ENCODE data around the gene PCYT2.

PCYT2 gene

DNA sequence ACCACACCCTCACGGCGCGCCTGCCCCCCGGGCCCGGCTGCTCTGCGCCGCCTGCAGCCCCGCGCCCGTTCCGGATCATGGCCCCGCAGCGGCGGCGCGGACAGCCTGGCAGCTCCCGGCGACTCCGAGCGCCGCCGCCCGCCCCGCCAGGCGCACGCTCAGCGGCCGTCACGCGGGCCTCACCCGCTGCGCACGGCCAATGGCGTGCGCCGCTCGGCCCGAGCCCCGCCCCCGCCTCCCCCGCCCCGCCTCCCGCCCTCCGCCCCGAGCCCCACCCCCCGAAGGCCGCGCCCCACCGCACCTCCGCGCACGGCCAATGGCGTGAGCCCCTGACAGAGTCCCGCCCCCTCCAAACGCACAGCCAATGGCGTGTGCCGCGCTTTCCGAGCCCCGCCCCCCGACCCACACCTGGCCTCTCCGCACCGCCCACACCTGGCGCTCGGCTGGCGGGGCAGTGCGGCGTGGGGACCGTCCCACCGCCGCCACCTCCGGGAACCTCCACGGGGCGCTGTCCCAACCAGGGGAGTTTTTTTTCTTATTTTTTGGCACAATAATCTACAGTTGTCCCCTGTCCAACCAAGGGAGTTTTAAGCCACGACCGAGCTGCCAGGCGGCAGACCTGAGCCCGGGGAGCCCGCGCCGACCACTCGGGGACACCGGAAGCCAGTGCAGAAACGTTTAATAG is at the start of gene PCYT2:
TSS of gene PCYT2 (minus strand) at position 123 of the 685 bp plus-strand sequence. CDS start at position 79, 44 bp downstream.
- TF ChIP-seq, protein P1, sequence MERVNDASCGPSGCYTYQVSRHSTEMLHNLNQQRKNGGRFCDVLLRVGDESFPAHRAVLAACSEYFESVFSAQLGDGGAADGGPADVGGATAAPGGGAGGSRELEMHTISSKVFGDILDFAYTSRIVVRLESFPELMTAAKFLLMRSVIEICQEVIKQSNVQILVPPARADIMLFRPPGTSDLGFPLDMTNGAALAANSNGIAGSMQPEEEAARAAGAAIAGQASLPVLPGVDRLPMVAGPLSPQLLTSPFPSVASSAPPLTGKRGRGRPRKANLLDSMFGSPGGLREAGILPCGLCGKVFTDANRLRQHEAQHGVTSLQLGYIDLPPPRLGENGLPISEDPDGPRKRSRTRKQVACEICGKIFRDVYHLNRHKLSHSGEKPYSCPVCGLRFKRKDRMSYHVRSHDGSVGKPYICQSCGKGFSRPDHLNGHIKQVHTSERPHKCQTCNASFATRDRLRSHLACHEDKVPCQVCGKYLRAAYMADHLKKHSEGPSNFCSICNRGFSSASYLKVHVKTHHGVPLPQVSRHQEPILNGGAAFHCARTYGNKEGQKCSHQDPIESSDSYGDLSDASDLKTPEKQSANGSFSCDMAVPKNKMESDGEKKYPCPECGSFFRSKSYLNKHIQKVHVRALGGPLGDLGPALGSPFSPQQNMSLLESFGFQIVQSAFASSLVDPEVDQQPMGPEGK (CRISPR knock-in tag; IDR thresholded peaks at IDR 0.05; ENCODE audit: borderline replicate concordance) = no peak
- TF ChIP-seq BACH2 (CRISPR knock-in tag; IDR thresholded peaks at IDR 0.05; ENCODE audit: borderline replicate concordance) = no peak
- no peak for TF ChIP-seq ISL1 (CRISPR knock-in tag; IDR thresholded peaks at IDR 0.05)
- TF ChIP-seq, protein P2, sequence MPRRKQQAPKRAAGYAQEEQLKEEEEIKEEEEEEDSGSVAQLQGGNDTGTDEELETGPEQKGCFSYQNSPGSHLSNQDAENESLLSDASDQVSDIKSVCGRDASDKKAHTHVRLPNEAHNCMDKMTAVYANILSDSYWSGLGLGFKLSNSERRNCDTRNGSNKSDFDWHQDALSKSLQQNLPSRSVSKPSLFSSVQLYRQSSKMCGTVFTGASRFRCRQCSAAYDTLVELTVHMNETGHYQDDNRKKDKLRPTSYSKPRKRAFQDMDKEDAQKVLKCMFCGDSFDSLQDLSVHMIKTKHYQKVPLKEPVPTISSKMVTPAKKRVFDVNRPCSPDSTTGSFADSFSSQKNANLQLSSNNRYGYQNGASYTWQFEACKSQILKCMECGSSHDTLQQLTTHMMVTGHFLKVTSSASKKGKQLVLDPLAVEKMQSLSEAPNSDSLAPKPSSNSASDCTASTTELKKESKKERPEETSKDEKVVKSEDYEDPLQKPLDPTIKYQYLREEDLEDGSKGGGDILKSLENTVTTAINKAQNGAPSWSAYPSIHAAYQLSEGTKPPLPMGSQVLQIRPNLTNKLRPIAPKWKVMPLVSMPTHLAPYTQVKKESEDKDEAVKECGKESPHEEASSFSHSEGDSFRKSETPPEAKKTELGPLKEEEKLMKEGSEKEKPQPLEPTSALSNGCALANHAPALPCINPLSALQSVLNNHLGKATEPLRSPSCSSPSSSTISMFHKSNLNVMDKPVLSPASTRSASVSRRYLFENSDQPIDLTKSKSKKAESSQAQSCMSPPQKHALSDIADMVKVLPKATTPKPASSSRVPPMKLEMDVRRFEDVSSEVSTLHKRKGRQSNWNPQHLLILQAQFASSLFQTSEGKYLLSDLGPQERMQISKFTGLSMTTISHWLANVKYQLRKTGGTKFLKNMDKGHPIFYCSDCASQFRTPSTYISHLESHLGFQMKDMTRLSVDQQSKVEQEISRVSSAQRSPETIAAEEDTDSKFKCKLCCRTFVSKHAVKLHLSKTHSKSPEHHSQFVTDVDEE (CRISPR knock-in tag; IDR thresholded peaks at IDR 0.05) = no peak
- TF ChIP-seq ZC3H10 (CRISPR knock-in tag; IDR thresholded peaks at IDR 0.05) = no peak
- no peak for TF ChIP-seq ZFP3 (CRISPR knock-in tag; IDR thresholded peaks at IDR 0.05)
- TF ChIP-seq, protein P3, sequence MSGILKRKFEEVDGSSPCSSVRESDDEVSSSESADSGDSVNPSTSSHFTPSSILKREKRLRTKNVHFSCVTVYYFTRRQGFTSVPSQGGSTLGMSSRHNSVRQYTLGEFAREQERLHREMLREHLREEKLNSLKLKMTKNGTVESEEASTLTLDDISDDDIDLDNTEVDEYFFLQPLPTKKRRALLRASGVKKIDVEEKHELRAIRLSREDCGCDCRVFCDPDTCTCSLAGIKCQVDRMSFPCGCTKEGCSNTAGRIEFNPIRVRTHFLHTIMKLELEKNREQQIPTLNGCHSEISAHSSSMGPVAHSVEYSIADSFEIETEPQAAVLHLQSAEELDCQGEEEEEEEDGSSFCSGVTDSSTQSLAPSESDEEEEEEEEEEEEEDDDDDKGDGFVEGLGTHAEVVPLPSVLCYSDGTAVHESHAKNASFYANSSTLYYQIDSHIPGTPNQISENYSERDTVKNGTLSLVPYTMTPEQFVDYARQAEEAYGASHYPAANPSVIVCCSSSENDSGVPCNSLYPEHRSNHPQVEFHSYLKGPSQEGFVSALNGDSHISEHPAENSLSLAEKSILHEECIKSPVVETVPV (CRISPR knock-in tag; IDR thresholded peaks at IDR 0.05) = no peak
- no peak for TF ChIP-seq ZNF565 (CRISPR knock-in tag; conservative IDR thresholded peaks at IDR 0.05; ENCODE audit: low read depth)
- no peak for TF ChIP-seq ARNTL (CRISPR knock-in tag; IDR thresholded peaks at IDR 0.05; ENCODE audit: borderline replicate concordance, low read depth)
- TF ChIP-seq, protein P4, sequence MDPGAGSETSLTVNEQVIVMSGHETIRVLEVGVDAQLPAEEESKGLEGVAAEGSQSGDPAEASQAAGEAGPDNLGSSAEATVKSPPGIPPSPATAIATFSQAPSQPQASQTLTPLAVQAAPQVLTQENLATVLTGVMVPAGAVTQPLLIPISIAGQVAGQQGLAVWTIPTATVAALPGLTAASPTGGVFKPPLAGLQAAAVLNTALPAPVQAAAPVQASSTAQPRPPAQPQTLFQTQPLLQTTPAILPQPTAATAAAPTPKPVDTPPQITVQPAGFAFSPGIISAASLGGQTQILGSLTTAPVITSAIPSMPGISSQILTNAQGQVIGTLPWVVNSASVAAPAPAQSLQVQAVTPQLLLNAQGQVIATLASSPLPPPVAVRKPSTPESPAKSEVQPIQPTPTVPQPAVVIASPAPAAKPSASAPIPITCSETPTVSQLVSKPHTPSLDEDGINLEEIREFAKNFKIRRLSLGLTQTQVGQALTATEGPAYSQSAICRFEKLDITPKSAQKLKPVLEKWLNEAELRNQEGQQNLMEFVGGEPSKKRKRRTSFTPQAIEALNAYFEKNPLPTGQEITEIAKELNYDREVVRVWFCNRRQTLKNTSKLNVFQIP (CRISPR knock-in tag; IDR thresholded peaks at IDR 0.05; ENCODE audit: borderline replicate concordance, low read depth) = no peak
- TF ChIP-seq ZNF70 (CRISPR knock-in tag; IDR thresholded peaks at IDR 0.05) = no peak
- TF ChIP-seq, protein P5, sequence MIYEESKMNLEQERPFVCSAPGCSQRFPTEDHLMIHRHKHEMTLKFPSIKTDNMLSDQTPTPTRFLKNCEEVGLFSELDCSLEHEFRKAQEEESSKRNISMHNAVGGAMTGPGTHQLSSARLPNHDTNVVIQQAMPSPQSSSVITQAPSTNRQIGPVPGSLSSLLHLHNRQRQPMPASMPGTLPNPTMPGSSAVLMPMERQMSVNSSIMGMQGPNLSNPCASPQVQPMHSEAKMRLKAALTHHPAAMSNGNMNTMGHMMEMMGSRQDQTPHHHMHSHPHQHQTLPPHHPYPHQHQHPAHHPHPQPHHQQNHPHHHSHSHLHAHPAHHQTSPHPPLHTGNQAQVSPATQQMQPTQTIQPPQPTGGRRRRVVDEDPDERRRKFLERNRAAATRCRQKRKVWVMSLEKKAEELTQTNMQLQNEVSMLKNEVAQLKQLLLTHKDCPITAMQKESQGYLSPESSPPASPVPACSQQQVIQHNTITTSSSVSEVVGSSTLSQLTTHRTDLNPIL (CRISPR knock-in tag; IDR thresholded peaks at IDR 0.05; ENCODE audit: low read depth) = no peak
- ATAC-seq = peak; percentile 89

DNA sequence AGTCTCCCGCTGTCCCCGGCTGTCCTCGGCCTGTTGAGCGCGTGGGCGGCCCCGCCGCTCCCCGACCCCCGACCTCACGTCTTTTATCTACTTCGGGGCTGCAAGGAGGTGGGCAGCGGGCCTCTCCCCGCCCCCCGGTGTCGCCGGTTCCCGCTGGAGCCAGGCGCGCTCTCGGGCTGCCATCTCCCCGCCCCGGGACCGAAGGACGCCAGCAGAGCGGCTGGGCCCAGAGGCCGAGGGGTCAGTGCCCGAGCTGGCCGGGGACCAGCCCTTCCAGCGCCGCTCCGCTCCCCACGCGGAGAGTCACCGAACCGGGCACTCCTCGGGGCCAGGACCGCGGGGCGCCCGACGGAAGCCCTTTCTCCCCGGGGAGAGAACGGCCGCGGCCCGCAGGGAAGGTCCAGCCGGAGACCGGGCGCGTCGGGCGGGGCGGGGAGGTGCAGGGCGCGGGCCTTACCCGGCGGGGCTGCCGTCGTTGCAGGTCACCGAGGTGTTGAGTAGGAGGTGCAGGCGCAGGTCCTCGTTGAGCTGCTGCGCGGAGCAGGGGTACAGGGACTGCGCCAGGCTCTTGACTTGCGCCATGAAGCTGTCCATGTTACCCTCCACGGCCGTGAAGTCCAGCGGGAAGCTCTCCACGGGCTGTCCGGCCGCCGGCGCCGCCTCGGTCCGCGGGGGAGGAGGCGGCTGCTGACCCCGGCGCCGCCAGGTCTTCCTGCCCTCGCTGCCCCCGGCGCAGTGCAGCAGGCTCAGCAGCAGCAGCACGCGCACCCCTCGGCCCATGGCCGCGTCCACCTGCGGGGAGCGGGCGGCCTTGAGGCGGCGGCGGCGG is 49.1 kb upstream of the PCYT2 start:
- TF ChIP-seq OSR1 (CRISPR knock-in tag; IDR thresholded peaks at IDR 0.05) = no peak
- no peak for TF ChIP-seq ZC3H10 (CRISPR knock-in tag; IDR thresholded peaks at IDR 0.05)
- no peak for TF ChIP-seq TOX (CRISPR knock-in tag; IDR thresholded peaks at IDR 0.05; ENCODE audit: borderline replicate concordance)
- no peak for TF ChIP-seq PPARA (CRISPR knock-in tag; IDR thresholded peaks at IDR 0.05; ENCODE audit: borderline replicate concordance)
- no peak for TF ChIP-seq ZFP3 (CRISPR knock-in tag; IDR thresholded peaks at IDR 0.05)
- no peak for ATAC-seq

DNA sequence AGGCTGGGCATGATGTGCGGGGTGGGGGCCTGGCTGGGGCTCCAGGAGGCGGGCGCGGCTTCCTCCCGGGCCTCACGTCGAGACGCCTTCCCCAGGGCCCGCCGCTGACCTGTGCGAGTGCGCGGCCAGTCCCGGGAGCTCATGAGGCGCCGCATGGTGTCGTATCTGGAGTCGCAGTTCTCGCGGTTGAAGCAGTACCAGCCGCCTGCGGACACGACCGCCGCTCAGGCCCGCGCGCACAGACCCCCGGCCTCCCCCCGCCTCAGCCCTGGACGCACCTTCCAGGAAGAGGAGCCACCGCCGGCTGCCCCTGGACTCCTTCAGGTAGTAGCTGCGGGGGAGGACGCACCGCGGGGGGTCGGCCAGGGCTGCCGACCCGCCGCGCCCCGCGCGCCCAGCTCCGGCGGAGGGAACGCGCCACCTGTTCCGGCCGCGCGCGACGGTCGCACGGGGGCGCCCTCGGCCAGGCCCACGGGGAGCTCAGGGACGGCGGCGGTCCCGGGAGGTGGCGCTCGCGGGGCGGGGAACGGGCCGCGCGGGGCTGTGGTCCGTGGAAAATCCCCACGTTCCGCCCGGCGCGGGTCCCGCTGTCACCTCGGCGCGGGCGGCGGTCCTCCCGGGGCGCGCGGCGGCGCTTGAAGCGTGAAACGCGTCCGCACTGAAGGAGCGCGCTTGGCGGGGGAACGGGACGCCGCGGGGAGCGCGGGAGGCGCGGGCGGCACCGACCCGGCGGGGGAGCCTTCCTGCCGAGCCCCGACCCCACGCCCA is 48.3 kb upstream of the PCYT2 start:
- peak; percentile 85 for ATAC-seq
- TF ChIP-seq ZNF565 (CRISPR knock-in tag; conservative IDR thresholded peaks at IDR 0.05; ENCODE audit: low read depth) = no peak
- no peak for TF ChIP-seq BACH2 (CRISPR knock-in tag; IDR thresholded peaks at IDR 0.05; ENCODE audit: borderline replicate concordance)
- TF ChIP-seq SNAI2 (CRISPR knock-in tag; IDR thresholded peaks at IDR 0.05) = peak; percentile 87; the same call in 1 of the 2 replicates

All from SK-N-SH treated with all-trans-retinoic acid at 6 μM for 48 hours (cell line).